NB4 (cell line): ENCODE data around the gene KLK3.

Source experiments
- DNase-seq: peaks from one replicate; pipeline ENCODE4 v3.0.0; 2010; ENCODE audit warnings: low read depth
- H3K4me3 ChIP-seq: one replicate; pipeline ENCODE4 v1.5.1; 2011; ENCODE audit warnings: mild to moderate bottlenecking, low read depth, low read length, moderate library complexity
- CTCF ChIP-seq: IDR thresholded peaks from one replicate; pipeline ENCODE4 v1.5.1; 2012; ENCODE audit warnings: low read depth, low read length
- MAX ChIP-seq: IDR thresholded peaks from 2 replicates; pipeline ENCODE4 v1.6.1; 2011; ENCODE audit warnings: low read depth, low read length
- MYC ChIP-seq: IDR thresholded peaks from 2 replicates; pipeline ENCODE4 v1.6.1; 2011; ENCODE audit warnings: low read depth, low read length
- POLR2A ChIP-seq: IDR thresholded peaks from 2 replicates; pipeline ENCODE4 v1.6.1; 2011; ENCODE audit warnings: mild to moderate bottlenecking; ENCODE audit not compliant: insufficient read length; ENCODE audit errors: extremely low read depth

KLK3 gene

GRCh38 chr19:50869479-50869878 is 14.8 kb downstream of the KLK3 start:
- TF ChIP-seq CTCF (no peak), MAX (no peak)
- no peak overlapping the region for H3K4me3 ChIP-seq
- DNase-seq, result no peak

GRCh38 chr19:50870417-50871089 is 15.8 kb downstream of the KLK3 start:
- TF ChIP-seq MYC, result no peak
- TF ChIP-seq MAX, result no peak
- no peak for TF ChIP-seq CTCF
- no peak for TF ChIP-seq POLR2A
- H3K4me3 ChIP-seq, result no peak overlapping the region
- DNase-seq, result no peak

GRCh38 chr19:50873056-50873455 is 18.3 kb downstream of the KLK3 start, which contains the start of gene KLK2:
Gene KLK2, plus strand, starts transcription at chr19:50873439. Its CDS starts 35 bp downstream, at chr19:50873474.
- no peak for DNase-seq
- no peak within 1 kb of the TSS for H3K4me3 ChIP-seq
- TF ChIP-seq MYC (no peak), MAX (no peak), POLR2A (no peak), CTCF (no peak)

- TF ChIP-seq CTCF (no peak), MAX (no peak), POLR2A (no peak), MYC (no peak)
- no peak for DNase-seq
- no peak overlapping the region for H3K4me3 ChIP-seq
Observed at GRCh38 chr19:50874211-50874610, 19.5 kb downstream of the KLK3 start.

- no peak for DNase-seq
Observed at GRCh38 chr19:50875795-50876422, 21.2 kb downstream of the KLK3 start.

More at GRCh38 chr19:50875795-50876422, 21.2 kb downstream of the KLK3 start:
- TF ChIP-seq POLR2A, result no peak
- TF ChIP-seq MYC, result no peak
- no peak for TF ChIP-seq CTCF
- no peak for TF ChIP-seq MAX
- no peak overlapping the region for H3K4me3 ChIP-seq
